SK-N-SH treated with all-trans-retinoic acid at 6 μM for 48 hours (cell line): ENCODE results near the gene CELF5.

ENCODE experiments used
- ATAC-seq: fragments of 200-7000 bp; cut with Tn5 transposase; 3 replicates; pipeline ENCODE4 v1.9.1; 2020; ENCODE audit warnings: mild to moderate bottlenecking, moderate library complexity
- ARNTL ChIP-seq: fragments of 450-650 bp; formaldehyde crosslinking; IDR thresholded peaks from 2 replicates; pipeline ENCODE4 v1.5.0; 2020; ENCODE audit warnings: low read depth, mild to moderate bottlenecking, moderate library complexity, borderline replicate concordance
- BACH2 ChIP-seq: fragments of 250-450 bp; sonication (Bioruptor Pico); IDR thresholded peaks from 2 replicates; pipeline ENCODE4 v1.9.0; 2021; ENCODE audit warnings: mild to moderate bottlenecking, borderline replicate concordance
- CREB5 ChIP-seq: fragments of 250-450 bp; sonication (Bioruptor Pico); IDR thresholded peaks from 2 replicates; pipeline ENCODE4 v1.5.1; 2020; ENCODE audit warnings: low read depth, mild to moderate bottlenecking, moderate library complexity
- CSDC2 ChIP-seq: fragments of 250-450 bp; sonication (Bioruptor Pico); IDR thresholded peaks from 2 replicates; pipeline ENCODE4 v1.5.0; 2020; ENCODE audit warnings: mild to moderate bottlenecking, moderate library complexity
- CSRNP3 ChIP-seq: fragments of 250-450 bp; sonication (Bioruptor Pico); IDR thresholded peaks from 2 replicates; pipeline ENCODE4 v1.5.1; 2021; ENCODE audit warnings: mild to moderate bottlenecking, moderate library complexity
- ISL1 ChIP-seq: fragments of 250-450 bp; sonication (Bioruptor Pico); IDR thresholded peaks from 2 replicates; pipeline ENCODE4 v2.1.2; 2022; ENCODE audit warnings: mild to moderate bottlenecking, moderate library complexity
- OSR1 ChIP-seq: fragments of 250-450 bp; sonication (Bioruptor Pico); IDR thresholded peaks from 2 replicates; pipeline ENCODE4 v1.8.0; 2022; ENCODE audit warnings: moderate library complexity, mild to moderate bottlenecking, inconsistent platforms
- PPARA ChIP-seq: fragments of 250-450 bp; sonication (Bioruptor Pico); IDR thresholded peaks from 2 replicates; pipeline ENCODE4 v1.5.0; 2020; ENCODE audit warnings: mild to moderate bottlenecking, borderline replicate concordance
- RARB ChIP-seq: fragments of 250-450 bp; sonication (Bioruptor Pico); IDR thresholded peaks from 2 replicates; pipeline ENCODE4 v1.8.0; 2021; ENCODE audit warnings: mild to moderate bottlenecking, moderate library complexity
- SNAI2 ChIP-seq: fragments of 250-450 bp; sonication (Bioruptor Pico); IDR thresholded peaks from 2 replicates; pipeline ENCODE4 v1.5.0; 2020; ENCODE audit warnings: mild to moderate bottlenecking, moderate library complexity
- TCF4 ChIP-seq: fragments of 250-450 bp; sonication (Bioruptor Pico); IDR thresholded peaks from 2 replicates; pipeline ENCODE4 v1.8.0; 2021; ENCODE audit warnings: mild to moderate bottlenecking, moderate library complexity, borderline replicate concordance
- TOX ChIP-seq: fragments of 250-450 bp; sonication (Bioruptor Pico); IDR thresholded peaks from 2 replicates; pipeline ENCODE4 v1.8.0; 2021; ENCODE audit warnings: mild to moderate bottlenecking, moderate library complexity, borderline replicate concordance
- ZC3H10 ChIP-seq: fragments of 250-450 bp; sonication (Bioruptor Pico); IDR thresholded peaks from 2 replicates; pipeline ENCODE4 v1.5.1; 2021; ENCODE audit warnings: mild to moderate bottlenecking, moderate library complexity
- ZFP3 ChIP-seq: fragments of 250-450 bp; sonication (Bioruptor Pico); IDR thresholded peaks from 2 replicates; pipeline ENCODE4 v1.5.0; 2020; ENCODE audit warnings: mild to moderate bottlenecking, moderate library complexity
- ZFP30 ChIP-seq: fragments of 450-650 bp; formaldehyde crosslinking; IDR thresholded peaks from 2 replicates; pipeline ENCODE4 v1.5.0; 2022; ENCODE audit warnings: mild to moderate bottlenecking, moderate library complexity
- ZNF565 ChIP-seq: fragments of 450-650 bp; formaldehyde crosslinking; conservative IDR thresholded peaks from 2 replicates; pipeline ENCODE4 v1.5.0; 2020; ENCODE audit warnings: low read depth, mild to moderate bottlenecking, moderate library complexity
- ZNF70 ChIP-seq: fragments of 450-650 bp; formaldehyde crosslinking; IDR thresholded peaks from 2 replicates; pipeline ENCODE4 v1.5.0; 2020; ENCODE audit warnings: mild to moderate bottlenecking, moderate library complexity
- ZNF8 ChIP-seq: fragments of 450-650 bp; formaldehyde crosslinking; IDR thresholded peaks from 2 replicates; pipeline ENCODE4 v1.5.0; 2020; ENCODE audit warnings: mild to moderate bottlenecking, moderate library complexity
- TF ChIP-seq, protein P1 (sequence below): fragments of 250-450 bp; sonication (Bioruptor Pico); IDR thresholded peaks from 2 replicates; pipeline ENCODE4 v1.8.0; 2021; ENCODE audit warnings: low read depth, mild to moderate bottlenecking, moderate library complexity, borderline replicate concordance
- TF ChIP-seq, protein P2 (sequence below): fragments of 250-450 bp; sonication (Bioruptor Pico); IDR thresholded peaks from 2 replicates; pipeline ENCODE4 v1.5.0; 2020; ENCODE audit warnings: mild to moderate bottlenecking, moderate library complexity
- TF ChIP-seq, protein P3 (sequence below): fragments of 250-450 bp; sonication (Bioruptor Pico); IDR thresholded peaks from 2 replicates; pipeline ENCODE4 v1.8.0; 2020; ENCODE audit warnings: mild to moderate bottlenecking, moderate library complexity, borderline replicate concordance

CELF5 gene

GRCh38 chr19:3292958-3293529 lies 68.6 kb downstream of the CELF5 start (continued):
- TF ChIP-seq, protein P1, sequence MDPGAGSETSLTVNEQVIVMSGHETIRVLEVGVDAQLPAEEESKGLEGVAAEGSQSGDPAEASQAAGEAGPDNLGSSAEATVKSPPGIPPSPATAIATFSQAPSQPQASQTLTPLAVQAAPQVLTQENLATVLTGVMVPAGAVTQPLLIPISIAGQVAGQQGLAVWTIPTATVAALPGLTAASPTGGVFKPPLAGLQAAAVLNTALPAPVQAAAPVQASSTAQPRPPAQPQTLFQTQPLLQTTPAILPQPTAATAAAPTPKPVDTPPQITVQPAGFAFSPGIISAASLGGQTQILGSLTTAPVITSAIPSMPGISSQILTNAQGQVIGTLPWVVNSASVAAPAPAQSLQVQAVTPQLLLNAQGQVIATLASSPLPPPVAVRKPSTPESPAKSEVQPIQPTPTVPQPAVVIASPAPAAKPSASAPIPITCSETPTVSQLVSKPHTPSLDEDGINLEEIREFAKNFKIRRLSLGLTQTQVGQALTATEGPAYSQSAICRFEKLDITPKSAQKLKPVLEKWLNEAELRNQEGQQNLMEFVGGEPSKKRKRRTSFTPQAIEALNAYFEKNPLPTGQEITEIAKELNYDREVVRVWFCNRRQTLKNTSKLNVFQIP: no peak
- TF ChIP-seq PPARA (CRISPR knock-in tag): no peak
- no peak for TF ChIP-seq TCF4

- TF ChIP-seq ISL1 (CRISPR knock-in tag): no peak
- no peak for TF ChIP-seq ZFP30
- peak; percentile 87 for TF ChIP-seq ZFP3 (CRISPR knock-in tag)
- no peak for TF ChIP-seq ZNF565 (CRISPR knock-in tag)
- no peak for TF ChIP-seq TCF4
- no peak for ATAC-seq
Observed at GRCh38 chr19:3293560-3293959, 69.1 kb downstream of the CELF5 start.

GRCh38 chr19:3294080-3294850 lies 69.8 kb downstream of the CELF5 start:
- TF ChIP-seq SNAI2 (CRISPR knock-in tag): no peak
- TF ChIP-seq TOX: no peak
- TF ChIP-seq BACH2: no peak

GRCh38 chr19:3295581-3295980 lies 71.1 kb downstream of the CELF5 start:
- TF ChIP-seq ARNTL (CRISPR knock-in tag) (no peak), CSDC2 (CRISPR knock-in tag) (no peak), BACH2 (no peak), CSRNP3 (no peak), ZFP30 (no peak), CREB5 (no peak), PPARA (CRISPR knock-in tag) (no peak), ZC3H10 (CRISPR knock-in tag) (no peak), ZNF565 (CRISPR knock-in tag) (no peak), ZFP3 (CRISPR knock-in tag) (no peak), TCF4 (no peak), ISL1 (CRISPR knock-in tag) (no peak), ZNF70 (CRISPR knock-in tag) (no peak), SNAI2 (CRISPR knock-in tag) (no peak), ZNF8 (no peak), OSR1 (CRISPR knock-in tag) (no peak), RARB (CRISPR knock-in tag) (no peak)
- TF ChIP-seq, protein P2, sequence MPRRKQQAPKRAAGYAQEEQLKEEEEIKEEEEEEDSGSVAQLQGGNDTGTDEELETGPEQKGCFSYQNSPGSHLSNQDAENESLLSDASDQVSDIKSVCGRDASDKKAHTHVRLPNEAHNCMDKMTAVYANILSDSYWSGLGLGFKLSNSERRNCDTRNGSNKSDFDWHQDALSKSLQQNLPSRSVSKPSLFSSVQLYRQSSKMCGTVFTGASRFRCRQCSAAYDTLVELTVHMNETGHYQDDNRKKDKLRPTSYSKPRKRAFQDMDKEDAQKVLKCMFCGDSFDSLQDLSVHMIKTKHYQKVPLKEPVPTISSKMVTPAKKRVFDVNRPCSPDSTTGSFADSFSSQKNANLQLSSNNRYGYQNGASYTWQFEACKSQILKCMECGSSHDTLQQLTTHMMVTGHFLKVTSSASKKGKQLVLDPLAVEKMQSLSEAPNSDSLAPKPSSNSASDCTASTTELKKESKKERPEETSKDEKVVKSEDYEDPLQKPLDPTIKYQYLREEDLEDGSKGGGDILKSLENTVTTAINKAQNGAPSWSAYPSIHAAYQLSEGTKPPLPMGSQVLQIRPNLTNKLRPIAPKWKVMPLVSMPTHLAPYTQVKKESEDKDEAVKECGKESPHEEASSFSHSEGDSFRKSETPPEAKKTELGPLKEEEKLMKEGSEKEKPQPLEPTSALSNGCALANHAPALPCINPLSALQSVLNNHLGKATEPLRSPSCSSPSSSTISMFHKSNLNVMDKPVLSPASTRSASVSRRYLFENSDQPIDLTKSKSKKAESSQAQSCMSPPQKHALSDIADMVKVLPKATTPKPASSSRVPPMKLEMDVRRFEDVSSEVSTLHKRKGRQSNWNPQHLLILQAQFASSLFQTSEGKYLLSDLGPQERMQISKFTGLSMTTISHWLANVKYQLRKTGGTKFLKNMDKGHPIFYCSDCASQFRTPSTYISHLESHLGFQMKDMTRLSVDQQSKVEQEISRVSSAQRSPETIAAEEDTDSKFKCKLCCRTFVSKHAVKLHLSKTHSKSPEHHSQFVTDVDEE: no peak
- TF ChIP-seq, all 23 proteins: peak for 0
- no peak for ATAC-seq

More at GRCh38 chr19:3294080-3294850, 69.8 kb downstream of the CELF5 start:
- no peak for ATAC-seq

GRCh38 chr19:3296034-3296433 lies 71.6 kb downstream of the CELF5 start:
- ATAC-seq: no peak
- TF ChIP-seq, protein P3, sequence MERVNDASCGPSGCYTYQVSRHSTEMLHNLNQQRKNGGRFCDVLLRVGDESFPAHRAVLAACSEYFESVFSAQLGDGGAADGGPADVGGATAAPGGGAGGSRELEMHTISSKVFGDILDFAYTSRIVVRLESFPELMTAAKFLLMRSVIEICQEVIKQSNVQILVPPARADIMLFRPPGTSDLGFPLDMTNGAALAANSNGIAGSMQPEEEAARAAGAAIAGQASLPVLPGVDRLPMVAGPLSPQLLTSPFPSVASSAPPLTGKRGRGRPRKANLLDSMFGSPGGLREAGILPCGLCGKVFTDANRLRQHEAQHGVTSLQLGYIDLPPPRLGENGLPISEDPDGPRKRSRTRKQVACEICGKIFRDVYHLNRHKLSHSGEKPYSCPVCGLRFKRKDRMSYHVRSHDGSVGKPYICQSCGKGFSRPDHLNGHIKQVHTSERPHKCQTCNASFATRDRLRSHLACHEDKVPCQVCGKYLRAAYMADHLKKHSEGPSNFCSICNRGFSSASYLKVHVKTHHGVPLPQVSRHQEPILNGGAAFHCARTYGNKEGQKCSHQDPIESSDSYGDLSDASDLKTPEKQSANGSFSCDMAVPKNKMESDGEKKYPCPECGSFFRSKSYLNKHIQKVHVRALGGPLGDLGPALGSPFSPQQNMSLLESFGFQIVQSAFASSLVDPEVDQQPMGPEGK (CRISPR knock-in tag): no peak
